Measurements from ENCODE around the gene HDAC3. TPM values are rescaled to one million over a fixed set of nuclear protein-coding genes. Genes with fewer than 3 reads are reported as not detected.

The HDAC3 gene
- polyA plus RNA-seq, 3 donors: 80.5 to 103 (median 82.3) TPM

DNA sequence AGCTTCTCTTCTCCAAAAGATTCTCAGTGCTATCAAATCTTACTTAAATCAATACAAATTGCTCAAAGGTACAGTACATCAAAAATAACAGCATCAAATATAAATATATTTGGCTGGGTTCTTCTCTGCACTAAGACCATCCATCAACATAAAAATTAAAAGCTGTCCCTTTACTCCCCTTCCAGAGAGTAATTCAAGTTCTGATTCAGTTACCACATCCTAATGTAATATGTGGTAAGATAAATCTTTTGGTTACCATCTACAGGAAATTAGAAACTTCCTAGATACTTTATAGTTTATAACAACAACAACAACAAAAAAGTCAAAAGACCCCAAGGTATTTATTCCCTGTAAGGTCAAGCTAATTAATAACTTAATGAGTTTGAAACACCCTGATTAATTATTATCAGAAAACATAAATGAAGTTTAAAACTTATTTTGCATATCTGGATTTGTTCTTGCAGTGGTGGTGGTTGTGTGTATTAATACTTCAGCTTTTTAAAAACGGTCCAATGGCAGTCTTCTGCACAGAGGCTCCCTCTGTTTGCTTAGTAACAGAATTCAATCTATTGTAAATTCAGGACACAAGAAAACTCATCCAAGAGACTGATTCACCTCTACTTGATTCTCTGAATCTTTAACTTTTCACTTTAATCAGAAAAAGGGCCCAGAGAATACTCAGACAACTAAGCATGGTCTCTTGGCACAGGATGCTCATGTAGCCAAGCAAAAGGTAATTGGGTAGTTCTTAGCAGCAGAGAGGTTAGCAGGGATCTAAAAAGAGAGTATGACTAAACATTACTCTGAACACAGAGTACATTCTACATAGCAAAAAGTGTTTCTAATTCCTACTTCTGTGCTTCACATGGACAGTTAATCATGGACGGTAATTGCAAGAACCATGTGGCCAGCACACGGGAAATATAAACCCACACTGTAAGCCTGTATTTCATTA lies 38.0 kb downstream of the HDAC3 start:
- DNase-seq: peak in 1 of 3 donors; percentile 32
- Histone ChIP-seq H2AFZ (ENCODE audit: insufficient read depth, low read depth, low read length, poor library complexity, severe bottlenecking) (no peak overlapping the region), H3K36me3 (replicated peaks in 1 of 2; ENCODE audit: control insufficient read depth in 1 of 2, insufficient read depth in 2 of 2, low read length in 2 of 2) (peaks cover 2 to 17% of the 10 kb centered on the region in 2 donors), H3K27me3 (ENCODE audit: control insufficient read depth in 2 of 2, insufficient read depth in 2 of 2, low read length in 2 of 2) (no peaks in the 10 kb centered on the region), H4K20me1 (ENCODE audit: insufficient read depth, low read length) (peaks cover 29% of the 10 kb centered on the region), H3K4me1 (ENCODE audit: control insufficient read depth in 1 of 2, insufficient read depth in 2 of 2, low read length in 2 of 2) (peaks cover 59 to 71% of the 10 kb centered on the region in 2 donors), H3K9ac (ENCODE audit: insufficient read depth, low read length, poor library complexity, severe bottlenecking) (no peak overlapping the region), H3K9me3 (replicated peaks in 1 of 2; ENCODE audit: control insufficient read depth in 1 of 2, insufficient read depth in 1 of 2, low read length in 2 of 2) (peaks cover 0 to 6% of the 10 kb centered on the region in 2 donors), H3K4me2 (replicated peaks; ENCODE audit: extremely low read depth, low read length, poor library complexity, severe bottlenecking) (peak overlapping the region; percentile 26), H3K4me3 (replicated peaks in 1 of 3; ENCODE audit: low read depth in 2 of 3, low read length in 3 of 3) (peak overlapping the region in 1 of 3 experiments; percentile 15), H3K79me2 (ENCODE audit: insufficient read depth, low read length) (peaks cover 100% of the 10 kb centered on the region), H3K27ac (ENCODE audit: low read depth in 1 of 2, low read length in 2 of 2) (peak overlapping the region; percentile 12 to 73)
- Mint-ChIP-seq H3K27me3 (ENCODE audit: low read depth in 3 of 3) (no peaks in the 10 kb centered on the region), H3K9me3 (peaks cover 9 to 14% (median 10%) of the 10 kb centered on the region in 7 donors), H3K27ac (peak overlapping the region; percentile 65 to 94 (median 88)), H3K36me3 (peaks cover 35 to 41% of the 10 kb centered on the region in 2 donors), H3K4me3 (no peak overlapping the region), H3K4me1 (peaks cover 64% of the 10 kb centered on the region)
- intact Hi-C loops (cut with micrococcal nuclease): no loop called here
- TF ChIP-seq CTCF (IDR thresholded peaks at IDR 0.05): no peak
- WGBS (ENCODE audit: insufficient coverage): no CpG with 5 or more reads among the region's 3 CpGs

DNA sequence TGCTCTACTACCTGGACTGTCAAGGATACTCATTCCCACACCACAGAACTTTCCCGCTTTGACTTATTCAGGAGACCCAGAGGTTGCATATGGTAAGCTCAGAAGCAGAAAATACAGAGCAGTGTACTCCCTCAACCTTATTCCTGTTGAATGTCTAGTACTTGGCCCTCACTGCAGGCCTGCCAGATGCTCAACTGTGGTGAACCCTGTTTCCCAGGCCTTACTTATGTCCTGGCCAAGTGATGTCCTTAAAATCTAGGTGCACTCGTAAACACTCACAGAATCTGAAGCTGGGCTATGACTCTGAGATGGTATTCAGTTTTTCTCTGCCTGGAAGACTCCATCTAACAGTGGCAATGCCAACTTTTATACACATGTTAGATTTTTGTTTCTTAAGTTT lies 38.8 kb downstream of the HDAC3 start:
- no peak for DNase-seq
- no peak overlapping the region for H2AFZ ChIP-seq (ENCODE audit: insufficient read depth, low read depth, low read length, poor library complexity, severe bottlenecking)
- H3K9me3 Mint-ChIP-seq: peaks cover 9 to 14% (median 10%) of the 10 kb centered on the region in 7 donors
- peaks cover 0 to 6% of the 10 kb centered on the region in 2 donors for H3K9me3 ChIP-seq (replicated peaks in 1 of 2; ENCODE audit: control insufficient read depth in 1 of 2, insufficient read depth in 1 of 2, low read length in 2 of 2)
- peak overlapping the region in 1 of 2 donors; percentile 69 for H3K27ac ChIP-seq (ENCODE audit: low read depth in 1 of 2, low read length in 2 of 2)
- no peaks in the 10 kb centered on the region for H3K27me3 ChIP-seq (ENCODE audit: control insufficient read depth in 2 of 2, insufficient read depth in 2 of 2, low read length in 2 of 2)
- no peaks in the 10 kb centered on the region for H3K27me3 Mint-ChIP-seq (ENCODE audit: low read depth in 3 of 3)
- intact Hi-C loops (cut with micrococcal nuclease): no loop called here
- H3K4me1 ChIP-seq (ENCODE audit: control insufficient read depth in 1 of 2, insufficient read depth in 2 of 2, low read length in 2 of 2): peaks cover 56 to 66% of the 10 kb centered on the region in 2 donors
- H3K9ac ChIP-seq (ENCODE audit: insufficient read depth, low read length, poor library complexity, severe bottlenecking): no peak overlapping the region
- peaks cover 36 to 43% of the 10 kb centered on the region in 2 donors for H3K36me3 Mint-ChIP-seq
- 100% methylated on average over 2 of the region's 2 CpGs for WGBS (ENCODE audit: insufficient coverage)
- H4K20me1 ChIP-seq (ENCODE audit: insufficient read depth, low read length): peaks cover 29% of the 10 kb centered on the region
- H3K36me3 ChIP-seq (replicated peaks in 1 of 2; ENCODE audit: control insufficient read depth in 1 of 2, insufficient read depth in 2 of 2, low read length in 2 of 2): peaks cover 6 to 26% of the 10 kb centered on the region in 2 donors
- H3K4me1 Mint-ChIP-seq: peaks cover 58% of the 10 kb centered on the region
- peaks cover 100% of the 10 kb centered on the region for H3K79me2 ChIP-seq (ENCODE audit: insufficient read depth, low read length)
- peak overlapping the region; percentile 83 to 94 (median 89) for H3K27ac Mint-ChIP-seq
- no peak for TF ChIP-seq CTCF (IDR thresholded peaks at IDR 0.05)
- H3K4me2 ChIP-seq (replicated peaks; ENCODE audit: extremely low read depth, low read length, poor library complexity, severe bottlenecking): no peak overlapping the region
- no peak overlapping the region for H3K4me3 Mint-ChIP-seq
- no peak overlapping the region for H3K4me3 ChIP-seq (replicated peaks in 1 of 3; ENCODE audit: low read depth in 2 of 3, low read length in 3 of 3)

Data from CD14-positive monocyte (primary cell).